ENCODE data around the gene TPRKB. TPM values are rescaled to one million over a fixed set of nuclear protein-coding genes. Genes with fewer than 3 reads are reported as not detected.
A peak's percentile ranks its signal among the peaks of the same experiment; 100 is the strongest.

Gene TPRKB
- total and polyA plus RNA-seq, 9 of the 15 experiments (the other 6 are each of a cell fraction or from before 2014, with no cell fraction given), result 55.6 to 250 (median 112) TPM

DNA sequence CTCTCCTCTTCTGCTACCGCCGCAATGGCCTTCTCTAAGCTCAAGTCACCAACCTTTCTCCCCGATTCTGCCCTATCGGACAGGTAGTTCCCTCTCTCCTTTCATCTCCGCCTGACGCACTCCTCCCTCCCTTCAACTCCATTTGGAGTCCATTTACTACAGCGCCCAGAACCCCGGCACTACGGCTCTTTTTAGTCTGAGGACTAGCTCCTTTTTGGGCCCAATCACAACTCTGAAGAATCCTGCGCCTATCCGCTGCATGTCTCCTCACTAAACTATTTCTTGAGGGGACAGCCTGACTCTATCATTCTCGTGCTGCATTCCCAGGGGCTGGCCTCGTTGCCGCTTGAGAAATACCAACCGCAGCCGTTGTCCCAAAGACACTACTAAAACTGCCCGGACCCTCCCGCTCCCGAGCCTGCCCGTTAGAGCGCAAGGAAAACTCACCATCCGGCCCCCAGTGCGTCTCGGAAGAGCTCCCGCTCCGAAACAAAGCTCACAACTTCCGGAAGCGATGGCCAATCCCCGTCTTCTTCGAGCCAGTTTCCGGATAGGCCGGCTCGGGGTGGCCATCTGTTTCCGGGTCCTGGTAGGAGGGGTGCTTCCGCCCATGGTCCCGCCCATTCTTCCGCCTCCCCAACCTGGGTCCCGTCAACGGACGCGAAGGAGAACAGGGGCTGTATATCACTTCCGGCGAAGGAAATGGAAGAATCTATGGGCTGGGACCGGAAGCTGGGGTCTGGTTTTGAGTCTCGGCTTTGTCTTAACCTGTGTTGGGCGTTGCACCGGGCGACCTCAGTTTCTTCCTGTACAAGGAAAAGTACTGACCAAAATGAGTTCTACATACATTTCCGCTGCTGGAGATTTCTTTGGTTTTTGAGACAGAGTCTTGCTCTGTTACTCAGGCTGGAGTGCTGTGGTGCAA lies at the start of gene TPRKB (continued):
- TF ChIP-seq, protein P1, sequence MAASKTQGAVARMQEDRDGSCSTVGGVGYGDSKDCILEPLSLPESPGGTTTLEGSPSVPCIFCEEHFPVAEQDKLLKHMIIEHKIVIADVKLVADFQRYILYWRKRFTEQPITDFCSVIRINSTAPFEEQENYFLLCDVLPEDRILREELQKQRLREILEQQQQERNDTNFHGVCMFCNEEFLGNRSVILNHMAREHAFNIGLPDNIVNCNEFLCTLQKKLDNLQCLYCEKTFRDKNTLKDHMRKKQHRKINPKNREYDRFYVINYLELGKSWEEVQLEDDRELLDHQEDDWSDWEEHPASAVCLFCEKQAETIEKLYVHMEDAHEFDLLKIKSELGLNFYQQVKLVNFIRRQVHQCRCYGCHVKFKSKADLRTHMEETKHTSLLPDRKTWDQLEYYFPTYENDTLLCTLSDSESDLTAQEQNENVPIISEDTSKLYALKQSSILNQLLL (CRISPR knock-in tag; IDR thresholded peaks at IDR 0.05; ENCODE audit: borderline replicate concordance), result no peak
- TF ChIP-seq, protein P2, sequence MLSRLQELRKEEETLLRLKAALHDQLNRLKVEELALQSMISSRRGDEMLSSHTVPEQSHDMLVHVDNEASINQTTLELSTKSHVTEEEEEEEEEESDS (CRISPR knock-in tag; IDR thresholded peaks at IDR 0.05), result no peak
- TF ChIP-seq NFRKB (IDR thresholded peaks at IDR 0.05; ENCODE audit: low read depth), result 0 out of 2 replicates have a peak, but pooled peaks have one; percentile 72
- no peak for TF ChIP-seq BDP1 (IDR thresholded peaks at IDR 0.05; ENCODE audit: insufficient read depth, insufficient read length)
- TF ChIP-seq ZNF274 (IDR thresholded peaks at IDR 0.05; ENCODE audit: borderline replicate concordance, low read depth, low read length), result no peak
- peak; percentile 29 to 74 (median 61) for TF ChIP-seq YY1 (IDR thresholded peaks at IDR 0.05; ENCODE audit: borderline replicate concordance in 1 of 3, control insufficient read depth in 1 of 3, extremely low read depth in 1 of 3, insufficient read depth in 3 of 3, insufficient read length in 1 of 3, insufficient replicate concordance in 2 of 3, low read depth in 1 of 3, low read length in 2 of 3)
- no peak for TF ChIP-seq RFX7 (CRISPR knock-in tag; IDR thresholded peaks at IDR 0.05)
- TF ChIP-seq ZNF124 (CRISPR knock-in tag; IDR thresholded peaks at IDR 0.05), result no peak
- TF ChIP-seq TGIF2 (CRISPR knock-in tag; IDR thresholded peaks at IDR 0.05), result no peak
- TF ChIP-seq HNRNPUL1 (IDR thresholded peaks at IDR 0.05; ENCODE audit: low read length), result no peak
- peak; percentile 47; the same call in 1 of the 2 replicates for TF ChIP-seq KAT8 (IDR thresholded peaks at IDR 0.05; ENCODE audit: low read depth)
- no peak for TF ChIP-seq CBFB (CRISPR knock-in tag; IDR thresholded peaks at IDR 0.05)
- no peak for TF ChIP-seq ZNF232 (CRISPR knock-in tag; IDR thresholded peaks at IDR 0.05)
- TF ChIP-seq, protein P3, sequence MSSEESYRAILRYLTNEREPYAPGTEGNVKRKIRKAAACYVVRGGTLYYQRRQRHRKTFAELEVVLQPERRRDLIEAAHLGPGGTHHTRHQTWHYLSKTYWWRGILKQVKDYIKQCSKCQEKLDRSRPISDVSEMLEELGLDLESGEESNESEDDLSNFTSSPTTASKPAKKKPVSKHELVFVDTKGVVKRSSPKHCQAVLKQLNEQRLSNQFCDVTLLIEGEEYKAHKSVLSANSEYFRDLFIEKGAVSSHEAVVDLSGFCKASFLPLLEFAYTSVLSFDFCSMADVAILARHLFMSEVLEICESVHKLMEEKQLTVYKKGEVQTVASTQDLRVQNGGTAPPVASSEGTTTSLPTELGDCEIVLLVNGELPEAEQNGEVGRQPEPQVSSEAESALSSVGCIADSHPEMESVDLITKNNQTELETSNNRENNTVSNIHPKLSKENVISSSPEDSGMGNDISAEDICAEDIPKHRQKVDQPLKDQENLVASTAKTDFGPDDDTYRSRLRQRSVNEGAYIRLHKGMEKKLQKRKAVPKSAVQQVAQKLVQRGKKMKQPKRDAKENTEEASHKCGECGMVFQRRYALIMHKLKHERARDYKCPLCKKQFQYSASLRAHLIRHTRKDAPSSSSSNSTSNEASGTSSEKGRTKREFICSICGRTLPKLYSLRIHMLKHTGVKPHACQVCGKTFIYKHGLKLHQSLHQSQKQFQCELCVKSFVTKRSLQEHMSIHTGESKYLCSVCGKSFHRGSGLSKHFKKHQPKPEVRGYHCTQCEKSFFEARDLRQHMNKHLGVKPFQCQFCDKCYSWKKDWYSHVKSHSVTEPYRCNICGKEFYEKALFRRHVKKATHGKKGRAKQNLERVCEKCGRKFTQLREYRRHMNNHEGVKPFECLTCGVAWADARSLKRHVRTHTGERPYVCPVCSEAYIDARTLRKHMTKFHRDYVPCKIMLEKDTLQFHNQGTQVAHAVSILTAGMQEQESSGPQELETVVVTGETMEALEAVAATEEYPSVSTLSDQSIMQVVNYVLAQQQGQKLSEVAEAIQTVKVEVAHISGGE (CRISPR knock-in tag; IDR thresholded peaks at IDR 0.05), result peak; percentile 86 to 98 (median 93); a peak in 5 of 6 replicates
- TF ChIP-seq, protein P4, sequence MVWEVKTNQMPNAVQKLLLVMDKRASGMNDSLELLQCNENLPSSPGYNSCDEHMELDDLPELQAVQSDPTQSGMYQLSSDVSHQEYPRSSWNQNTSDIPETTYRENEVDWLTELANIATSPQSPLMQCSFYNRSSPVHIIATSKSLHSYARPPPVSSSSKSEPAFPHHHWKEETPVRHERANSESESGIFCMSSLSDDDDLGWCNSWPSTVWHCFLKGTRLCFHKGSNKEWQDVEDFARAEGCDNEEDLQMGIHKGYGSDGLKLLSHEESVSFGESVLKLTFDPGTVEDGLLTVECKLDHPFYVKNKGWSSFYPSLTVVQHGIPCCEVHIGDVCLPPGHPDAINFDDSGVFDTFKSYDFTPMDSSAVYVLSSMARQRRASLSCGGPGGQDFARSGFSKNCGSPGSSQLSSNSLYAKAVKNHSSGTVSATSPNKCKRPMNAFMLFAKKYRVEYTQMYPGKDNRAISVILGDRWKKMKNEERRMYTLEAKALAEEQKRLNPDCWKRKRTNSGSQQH (CRISPR knock-in tag; IDR thresholded peaks at IDR 0.05), result no peak
- no peak for TF ChIP-seq CREBBP (IDR thresholded peaks at IDR 0.05; ENCODE audit: low read depth, low read length)
- TF ChIP-seq KLF16 (IDR thresholded peaks at IDR 0.05), result no peak
- TF ChIP-seq ZNF444 (CRISPR knock-in tag; IDR thresholded peaks at IDR 0.05), result no peak
- TF ChIP-seq SRSF3 (IDR thresholded peaks at IDR 0.05; ENCODE audit: insufficient read depth, low read length), result no peak
- no peak for TF ChIP-seq RHOXF2B (CRISPR knock-in tag; conservative IDR thresholded peaks at IDR 0.05)
- TF ChIP-seq ZBTB17 (CRISPR knock-in tag; IDR thresholded peaks at IDR 0.05), result no peak

Measured in K562 (cell line).